ENCODE measurements around the gene DMKN.
"Not testable (repeated sequence)": the region's sequence is repeated elsewhere in the genome, so short reads cannot be mapped to it uniquely, and the experiment has no call there.

Gene DMKN

GRCh38 chr19:35500611-35501010 lies 12.8 kb downstream of the DMKN start:
- in situ Hi-C loops (cut with MboI; ENCODE audit: low sequenced_read_pairs), result no loop called here

- in situ Hi-C loops (cut with MboI; ENCODE audit: low sequenced_read_pairs), result no loop called here
Measured at GRCh38 chr19:35498984-35499527, 14.4 kb downstream of the DMKN start.

- in situ Hi-C loops (cut with MboI; ENCODE audit: low sequenced_read_pairs), result no loop called here
Measured at GRCh38 chr19:35498220-35498619, 15.2 kb downstream of the DMKN start.

- in situ Hi-C loops (cut with MboI; ENCODE audit: low sequenced_read_pairs), result no loop called here
Measured at GRCh38 chr19:35497406-35497805, 16.0 kb downstream of the DMKN start.

- in situ Hi-C loops (cut with MboI; ENCODE audit: low sequenced_read_pairs), result no loop called here
Measured at GRCh38 chr19:35495107-35496064, 18.1 kb downstream of the DMKN start.

- in situ Hi-C loops (cut with MboI; ENCODE audit: low sequenced_read_pairs), result no loop called here
Measured at GRCh38 chr19:35493971-35494370, 19.5 kb downstream of the DMKN start.

- in situ Hi-C loops (cut with MboI; ENCODE audit: low sequenced_read_pairs), result no loop called here
Measured at GRCh38 chr19:35491836-35492360, 21.6 kb downstream of the DMKN start.

- in situ Hi-C loops (cut with MboI; ENCODE audit: low sequenced_read_pairs), result no loop called here
Measured at GRCh38 chr19:35490364-35490763, 23.1 kb downstream of the DMKN start, which contains the start of gene KRTDAP. Gene KRTDAP (minus strand): TSS chr19:35490464. CDS start chr19:35490442, 22 bp downstream.

- in situ Hi-C loops (cut with MboI; ENCODE audit: low sequenced_read_pairs), result no loop called here
Measured at GRCh38 chr19:35488677-35489076, 24.8 kb downstream of the DMKN start.

GRCh38 chr19:35487656-35488182 lies 25.7 kb downstream of the DMKN start:
- in situ Hi-C loops (cut with MboI; ENCODE audit: low sequenced_read_pairs), result no loop called here

- in situ Hi-C loops (cut with MboI; ENCODE audit: low sequenced_read_pairs), result no loop called here
Measured at GRCh38 chr19:35486268-35486708, 27.2 kb downstream of the DMKN start.

- in situ Hi-C loops (cut with MboI; ENCODE audit: low sequenced_read_pairs), result no loop called here
Measured at GRCh38 chr19:35484252-35485036, 29.0 kb downstream of the DMKN start.

- in situ Hi-C loops (cut with MboI; ENCODE audit: low sequenced_read_pairs), result no loop called here
Measured at GRCh38 chr19:35483089-35483488, 30.4 kb downstream of the DMKN start.

- in situ Hi-C loops (cut with MboI; ENCODE audit: low sequenced_read_pairs), result no loop called here
Measured at GRCh38 chr19:35478794-35479677, 34.4 kb downstream of the DMKN start.

GRCh38 chr19:35476149-35476548 lies 37.3 kb downstream of the DMKN start:
- in situ Hi-C loops (cut with MboI; ENCODE audit: low sequenced_read_pairs), result no loop called here

- in situ Hi-C loops (cut with MboI; ENCODE audit: low sequenced_read_pairs), result not testable (repeated sequence)
Measured at GRCh38 chr19:35474594-35474993, 38.9 kb downstream of the DMKN start.

- in situ Hi-C loops (cut with MboI; ENCODE audit: low sequenced_read_pairs), result no loop called here
Measured at GRCh38 chr19:35474104-35474503, 39.3 kb downstream of the DMKN start.

- in situ Hi-C loops (cut with MboI; ENCODE audit: low sequenced_read_pairs), result no loop called here
Measured at GRCh38 chr19:35471946-35472345, 41.5 kb downstream of the DMKN start.

- in situ Hi-C loops (cut with MboI; ENCODE audit: low sequenced_read_pairs), result not testable (repeated sequence)
Measured at GRCh38 chr19:35471075-35471474, 42.4 kb downstream of the DMKN start.

GRCh38 chr19:35470128-35470527 lies 43.3 kb downstream of the DMKN start:
- in situ Hi-C loops (cut with MboI; ENCODE audit: low sequenced_read_pairs), result no loop called here

Data from hTERT RPE-1 (cell line).